Endothelial cell (in vitro differentiated cells): ENCODE results near the gene MYO3B. TPM values are rescaled to one million over a fixed set of nuclear protein-coding genes. Genes with fewer than 3 reads are reported as not detected.

Experiments used
- DNase-seq: peaks from one replicate; pipeline ENCODE4 v3.0.0; 2021; ENCODE audit warnings: low spot score
- H3K27ac Mint-ChIP-seq: one replicate; pipeline ENCODE4 v1.8.0; 2021; ENCODE audit warnings: mixed read lengths, inconsistent platforms; ENCODE audit not compliant: unreplicated experiment
- H3K27me3 Mint-ChIP-seq: one replicate; pipeline ENCODE4 v1.8.0; 2021; ENCODE audit warnings: mild to moderate bottlenecking, moderate library complexity, mixed read lengths, inconsistent platforms; ENCODE audit not compliant: unreplicated experiment
- H3K36me3 Mint-ChIP-seq: one replicate; pipeline ENCODE4 v1.8.0; 2021; ENCODE audit warnings: mild to moderate bottlenecking, low read depth, mixed read lengths, inconsistent platforms; ENCODE audit not compliant: unreplicated experiment
- H3K4me1 Mint-ChIP-seq: one replicate; pipeline ENCODE4 v1.8.0; 2021; ENCODE audit warnings: mild to moderate bottlenecking, mixed read lengths, inconsistent platforms; ENCODE audit not compliant: unreplicated experiment
- H3K4me3 Mint-ChIP-seq: one replicate; pipeline ENCODE4 v1.8.0; 2021; ENCODE audit warnings: mild to moderate bottlenecking, mixed read lengths, inconsistent platforms; ENCODE audit not compliant: unreplicated experiment
- H3K9me3 Mint-ChIP-seq: one replicate; pipeline ENCODE4 v1.8.0; 2021; ENCODE audit warnings: mixed read lengths, inconsistent platforms; ENCODE audit not compliant: unreplicated experiment
- CTCF ChIP-seq: fragments of 200-600 bp; sonication (generic); IDR thresholded peaks from one replicate; pipeline ENCODE4 v1.5.0; 2021; ENCODE audit warnings: antibody characterized with exemption; ENCODE audit not compliant: unreplicated experiment
- total RNA-seq: library from RNA; stranded (reverse); fragmentation: NEBNext Ultra II Directional; extraction: Animal tissue kit (Norgen Biotek cat#: 25700); gene quantifications from one replicate; pipeline ENCODE4 v1.2.1, GENCODE V29; 2021; ENCODE audit not compliant: unreplicated experiment

The MYO3B gene
- total RNA-seq, 1 donor from 2014 or later: 1.3 TPM

- DNase-seq: no peak
- no peak overlapping the region for H3K4me3 Mint-ChIP-seq
- no peak overlapping the region for H3K27ac Mint-ChIP-seq
- H3K36me3 Mint-ChIP-seq: no peaks in the 10 kb centered on the region
- no peak for TF ChIP-seq CTCF
- H3K9me3 Mint-ChIP-seq: no peaks in the 10 kb centered on the region
- H3K4me1 Mint-ChIP-seq: peaks cover 22% of the 10 kb centered on the region
- no peaks in the 10 kb centered on the region for H3K27me3 Mint-ChIP-seq
Measured at GRCh38 chr2:170241756-170242155, 63.8 kb downstream of the MYO3B start.

GRCh38 chr2:170243118-170243837, 65.3 kb downstream of the MYO3B start:
- H3K9me3 Mint-ChIP-seq: no peaks in the 10 kb centered on the region
- peaks cover 16% of the 10 kb centered on the region for H3K4me1 Mint-ChIP-seq
- no peaks in the 10 kb centered on the region for H3K36me3 Mint-ChIP-seq

GRCh38 chr2:170243898-170244297, 66.0 kb downstream of the MYO3B start:
- H3K36me3 Mint-ChIP-seq: no peaks in the 10 kb centered on the region
- no peaks in the 10 kb centered on the region for H3K27me3 Mint-ChIP-seq
- H3K27ac Mint-ChIP-seq: no peak overlapping the region
- no peaks in the 10 kb centered on the region for H3K9me3 Mint-ChIP-seq
- peaks cover 12% of the 10 kb centered on the region for H3K4me1 Mint-ChIP-seq
- no peak overlapping the region for H3K4me3 Mint-ChIP-seq
- no peak for DNase-seq
- no peak for TF ChIP-seq CTCF

More at GRCh38 chr2:170243118-170243837, 65.3 kb downstream of the MYO3B start:
- no peak for DNase-seq
- H3K4me3 Mint-ChIP-seq: no peak overlapping the region
- no peak for TF ChIP-seq CTCF
- no peak overlapping the region for H3K27ac Mint-ChIP-seq
- no peaks in the 10 kb centered on the region for H3K27me3 Mint-ChIP-seq

- Mint-ChIP-seq H3K4me1 (peaks cover 10% of the 10 kb centered on the region), H3K4me3 (no peak overlapping the region), H3K36me3 (no peaks in the 10 kb centered on the region), H3K9me3 (no peaks in the 10 kb centered on the region), H3K27me3 (no peaks in the 10 kb centered on the region), H3K27ac (no peak overlapping the region)
- no peak for DNase-seq
- no peak for TF ChIP-seq CTCF
Measured at GRCh38 chr2:170244555-170244954, 66.6 kb downstream of the MYO3B start.

DNA sequence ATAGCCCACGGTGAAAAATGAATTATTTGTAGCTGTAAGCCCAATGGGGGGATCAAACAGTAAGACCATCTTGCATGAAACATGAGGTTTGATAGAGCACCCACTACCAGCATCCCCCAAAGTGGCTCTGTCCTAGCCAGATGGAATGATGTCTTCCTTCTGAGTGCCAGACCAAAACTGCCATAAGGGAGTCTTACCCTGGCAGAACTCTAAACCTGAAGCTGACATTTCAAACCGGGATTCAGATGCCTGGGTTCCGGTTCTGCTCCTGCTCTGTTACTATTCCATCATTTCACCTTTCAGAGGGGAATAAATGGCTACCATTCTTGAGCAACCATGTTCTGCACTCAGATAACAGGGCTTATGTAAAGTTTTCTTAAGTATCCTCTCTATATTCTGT, 67.4 kb downstream of the MYO3B start:
- no peaks in the 10 kb centered on the region for H3K9me3 Mint-ChIP-seq
- DNase-seq: no peak
- H3K27me3 Mint-ChIP-seq: no peaks in the 10 kb centered on the region
- no peak overlapping the region for H3K4me3 Mint-ChIP-seq
- H3K36me3 Mint-ChIP-seq: no peaks in the 10 kb centered on the region
- TF ChIP-seq CTCF: no peak
- H3K27ac Mint-ChIP-seq: no peak overlapping the region
- H3K4me1 Mint-ChIP-seq: peaks cover 10% of the 10 kb centered on the region
